Measurements from ENCODE around the gene DPP7.

The DPP7 gene

GRCh38 chr9:137082222-137082924 lies 32.2 kb downstream of the DPP7 start:
- peaks cover 40% of the 10 kb centered on the region for H3K36me3 Mint-ChIP-seq (ENCODE audit: low read depth)
- no peak overlapping the region for H3K27ac Mint-ChIP-seq
- peaks cover 24% of the 10 kb centered on the region for H3K4me1 Mint-ChIP-seq (ENCODE audit: low read depth)
- no peak overlapping the region for H3K4me3 Mint-ChIP-seq
- no peaks in the 10 kb centered on the region for H3K9me3 Mint-ChIP-seq
- no peaks in the 10 kb centered on the region for H3K27me3 Mint-ChIP-seq
- DNase-seq = no peak

DNA sequence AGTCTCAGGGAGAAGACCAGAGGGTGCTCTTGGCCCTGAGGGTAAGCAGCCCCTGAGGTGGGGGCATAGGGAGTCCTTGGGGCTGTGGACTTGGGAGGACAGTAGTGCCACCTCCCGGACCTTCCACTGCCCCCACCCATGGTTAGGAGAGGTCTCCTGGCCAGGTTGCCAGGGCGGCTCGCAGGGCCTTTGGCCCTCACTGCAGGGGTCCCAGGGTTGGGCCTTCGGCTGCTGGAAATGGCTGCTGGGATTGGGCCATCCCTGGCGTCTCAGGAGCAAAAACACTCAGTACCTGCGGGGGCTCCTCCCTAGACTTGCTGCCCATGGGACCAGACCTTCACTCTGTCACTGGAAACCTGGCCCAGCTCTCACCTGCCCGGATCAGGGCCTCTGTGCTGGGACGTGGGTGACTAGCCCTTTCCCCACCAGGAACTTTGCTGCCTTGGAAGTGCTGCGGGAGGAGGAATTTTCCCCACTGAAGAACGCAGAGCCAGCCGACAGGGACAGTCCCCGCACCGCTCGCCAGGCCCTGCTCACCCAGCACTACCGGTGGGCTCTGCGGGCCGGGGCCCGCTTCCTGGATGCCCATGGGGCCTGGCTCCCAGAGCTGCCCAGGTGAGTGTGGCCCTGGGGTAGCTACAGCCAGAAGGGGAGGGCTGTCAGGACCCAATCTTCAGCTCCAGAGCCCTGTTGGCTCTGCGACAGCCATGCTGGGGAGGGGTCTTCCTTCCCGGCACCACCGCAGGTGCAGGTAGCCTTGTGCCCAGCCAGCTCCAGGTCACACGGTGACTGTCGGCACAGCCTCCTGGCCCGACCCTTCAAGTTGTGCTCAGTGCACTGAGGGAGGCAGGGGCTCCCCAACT lies 34.0 kb downstream of the DPP7 start:
- Mint-ChIP-seq H3K4me3 (no peak overlapping the region), H3K27me3 (no peaks in the 10 kb centered on the region), H3K4me1 (ENCODE audit: low read depth) (peaks cover 20% of the 10 kb centered on the region), H3K27ac (no peak overlapping the region), H3K9me3 (no peaks in the 10 kb centered on the region), H3K36me3 (ENCODE audit: low read depth) (peaks cover 35% of the 10 kb centered on the region)
- DNase-seq = no peak

GRCh38 chr9:137079401-137079787 lies 35.1 kb downstream of the DPP7 start:
- Mint-ChIP-seq H3K4me1 (ENCODE audit: low read depth) (peaks cover 11% of the 10 kb centered on the region), H3K27me3 (no peaks in the 10 kb centered on the region), H3K9me3 (no peaks in the 10 kb centered on the region), H3K4me3 (no peak overlapping the region), H3K27ac (no peak overlapping the region), H3K36me3 (ENCODE audit: low read depth) (peaks cover 33% of the 10 kb centered on the region)
- DNase-seq = no peak

GRCh38 chr9:137078701-137079400 lies 35.7 kb downstream of the DPP7 start:
- DNase-seq = no peak
- Mint-ChIP-seq H3K4me1 (ENCODE audit: low read depth) (peaks cover 9% of the 10 kb centered on the region), H3K9me3 (no peaks in the 10 kb centered on the region), H3K27ac (no peak overlapping the region), H3K27me3 (no peaks in the 10 kb centered on the region), H3K36me3 (ENCODE audit: low read depth) (peaks cover 33% of the 10 kb centered on the region), H3K4me3 (peak overlapping the region; percentile 77)

DNA sequence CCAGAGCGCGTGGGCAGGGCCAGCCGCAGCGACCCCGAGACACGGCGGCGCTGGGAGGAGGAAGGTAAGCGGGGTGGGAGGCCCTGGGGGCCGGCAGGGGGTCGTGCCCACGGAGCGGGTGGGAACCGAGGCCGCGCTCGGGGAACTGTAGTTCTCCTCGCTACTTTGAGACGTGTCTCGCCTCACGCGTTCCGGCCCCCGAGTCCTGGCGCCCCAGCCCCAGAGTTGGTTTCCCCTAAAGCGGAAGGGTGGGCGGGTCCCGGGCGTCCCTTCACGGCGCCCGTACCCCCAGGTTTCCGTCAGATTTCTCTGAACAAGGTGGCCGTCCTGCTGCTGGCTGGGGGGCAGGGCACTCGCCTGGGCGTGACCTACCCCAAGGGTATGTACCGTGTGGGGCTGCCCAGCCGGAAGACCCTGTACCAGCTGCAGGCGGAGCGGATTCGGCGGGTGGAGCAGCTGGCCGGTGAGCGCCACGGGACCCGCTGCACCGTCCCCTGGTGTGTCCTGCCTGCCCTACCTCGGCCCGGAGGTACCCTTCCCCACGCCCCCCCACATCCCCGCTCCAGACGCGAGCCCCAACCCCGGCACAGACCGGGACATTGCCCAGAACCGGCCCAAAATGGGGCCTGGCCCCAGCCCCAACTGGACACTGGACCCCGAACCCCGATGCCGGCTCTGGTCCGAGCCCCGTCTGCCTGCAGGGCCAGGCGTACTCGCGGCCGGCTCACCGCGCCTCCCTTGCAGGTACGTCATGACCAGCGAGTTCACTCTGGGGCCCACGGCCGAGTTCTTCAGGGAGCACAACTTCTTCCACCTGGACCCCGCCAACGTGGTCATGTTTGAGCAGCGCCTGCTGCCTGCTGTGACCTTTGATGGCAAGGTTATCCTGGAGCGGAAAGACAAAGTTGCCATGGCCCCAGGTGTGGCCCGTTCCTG lies 36.5 kb downstream of the DPP7 start:
- no peaks in the 10 kb centered on the region for H3K27me3 Mint-ChIP-seq
- H3K4me1 Mint-ChIP-seq (ENCODE audit: low read depth) = peaks cover 3% of the 10 kb centered on the region
- peak; percentile 66 for DNase-seq
- H3K36me3 Mint-ChIP-seq (ENCODE audit: low read depth) = peaks cover 26% of the 10 kb centered on the region
- H3K9me3 Mint-ChIP-seq = no peaks in the 10 kb centered on the region
- peak overlapping the region; percentile 77 for H3K4me3 Mint-ChIP-seq
- H3K27ac Mint-ChIP-seq = no peak overlapping the region

GRCh38 chr9:137077010-137077747 lies 37.4 kb downstream of the DPP7 start, which contains the start of gene UAP1L1:
Gene UAP1L1 (plus strand): TSS chr9:137077517. CDS start chr9:137077533, 16 bp downstream.
- Mint-ChIP-seq H3K4me3 (peak within 1 kb of the TSS; percentile 77), H3K36me3 (ENCODE audit: low read depth) (peaks cover 20% of the 10 kb centered on the region), H3K27me3 (no peaks in the 10 kb centered on the region), H3K27ac (no peak within 1 kb of the TSS), H3K4me1 (ENCODE audit: low read depth) (peaks cover 3% of the 10 kb centered on the region), H3K9me3 (no peaks in the 10 kb centered on the region)
- DNase-seq = peak; percentile 78

- Mint-ChIP-seq H3K4me3 (peak overlapping the region; percentile 62), H3K27ac (no peak overlapping the region), H3K4me1 (ENCODE audit: low read depth) (peaks cover 3% of the 10 kb centered on the region), H3K36me3 (ENCODE audit: low read depth) (peaks cover 14% of the 10 kb centered on the region), H3K27me3 (no peaks in the 10 kb centered on the region), H3K9me3 (no peaks in the 10 kb centered on the region)
- DNase-seq = no peak
Observed at GRCh38 chr9:137076636-137077009, 37.9 kb downstream of the DPP7 start.

DNA sequence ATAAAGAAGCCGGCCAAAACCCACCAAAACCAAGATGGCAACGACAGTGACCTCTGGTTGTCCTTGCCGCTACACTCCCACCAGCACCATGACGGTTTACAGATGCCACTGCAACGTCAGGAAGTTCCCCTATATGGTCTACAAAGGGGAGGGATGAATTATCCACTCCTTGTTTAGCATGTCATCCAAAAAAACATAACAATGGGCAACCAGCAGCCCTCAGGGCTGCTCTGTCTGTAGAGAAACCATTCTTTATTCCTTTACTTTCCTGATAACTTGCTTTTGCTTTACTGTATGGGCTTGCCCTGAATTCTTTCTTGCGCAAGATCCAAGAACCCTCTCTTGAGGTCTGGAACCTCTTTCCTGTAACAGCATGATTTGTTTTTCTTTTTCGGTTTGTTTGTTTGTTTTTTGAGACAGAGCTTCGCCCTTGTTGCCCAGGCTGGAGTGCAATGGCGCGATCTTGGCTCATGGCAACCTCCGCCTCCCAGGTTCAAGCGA lies 39.2 kb downstream of the DPP7 start:
- no peak overlapping the region for H3K4me3 Mint-ChIP-seq
- H3K27me3 Mint-ChIP-seq = no peaks in the 10 kb centered on the region
- no peak for DNase-seq
- no peaks in the 10 kb centered on the region for H3K9me3 Mint-ChIP-seq
- peaks cover 12% of the 10 kb centered on the region for H3K36me3 Mint-ChIP-seq (ENCODE audit: low read depth)
- no peak overlapping the region for H3K27ac Mint-ChIP-seq
- H3K4me1 Mint-ChIP-seq (ENCODE audit: low read depth) = peaks cover 12% of the 10 kb centered on the region

GRCh38 chr9:137074657-137075274 lies 39.8 kb downstream of the DPP7 start:
- Mint-ChIP-seq H3K4me3 (no peak overlapping the region), H3K27ac (no peak overlapping the region)

DNA sequence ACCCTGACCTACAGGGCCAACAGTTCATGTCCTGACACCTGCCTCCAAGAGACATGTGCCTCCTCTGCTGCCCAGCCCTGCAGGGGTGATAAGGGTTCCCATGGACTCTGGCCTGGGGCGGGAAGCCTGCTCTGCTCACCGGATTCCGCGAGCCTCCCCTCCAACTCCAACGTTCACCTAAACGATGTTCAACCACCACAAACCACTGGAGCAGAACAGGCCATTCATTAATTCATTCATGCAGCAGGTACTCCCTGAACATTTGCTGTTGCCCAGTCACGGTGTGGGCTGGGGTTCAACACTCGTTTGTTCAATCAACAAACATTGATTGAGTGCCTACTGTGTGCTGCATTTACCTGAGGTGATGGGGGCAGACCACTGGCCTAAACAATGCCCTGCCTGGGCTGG lies 40.5 kb downstream of the DPP7 start:
- Mint-ChIP-seq H3K27me3 (no peaks in the 10 kb centered on the region), H3K4me3 (no peak overlapping the region), H3K4me1 (ENCODE audit: low read depth) (peaks cover 12% of the 10 kb centered on the region), H3K27ac (no peak overlapping the region), H3K9me3 (no peaks in the 10 kb centered on the region), H3K36me3 (ENCODE audit: low read depth) (no peaks in the 10 kb centered on the region)
- no peak for DNase-seq

More at GRCh38 chr9:137074657-137075274, 39.8 kb downstream of the DPP7 start:
- Mint-ChIP-seq H3K27me3 (no peaks in the 10 kb centered on the region), H3K36me3 (ENCODE audit: low read depth) (peaks cover 7% of the 10 kb centered on the region), H3K4me1 (ENCODE audit: low read depth) (peaks cover 12% of the 10 kb centered on the region), H3K9me3 (no peaks in the 10 kb centered on the region)
- no peak for DNase-seq

- H3K27ac Mint-ChIP-seq = peak overlapping the region; percentile 66
- peaks cover 14% of the 10 kb centered on the region for H3K4me1 Mint-ChIP-seq (ENCODE audit: low read depth)
- peak overlapping the region; percentile 72 for H3K4me3 Mint-ChIP-seq
- H3K36me3 Mint-ChIP-seq (ENCODE audit: low read depth) = no peaks in the 10 kb centered on the region
- H3K9me3 Mint-ChIP-seq = no peaks in the 10 kb centered on the region
- DNase-seq = no peak
- H3K27me3 Mint-ChIP-seq = peaks cover 6% of the 10 kb centered on the region
Observed at GRCh38 chr9:137071282-137071681, 43.3 kb downstream of the DPP7 start.

- H3K27me3 Mint-ChIP-seq = peaks cover 6% of the 10 kb centered on the region
- H3K4me1 Mint-ChIP-seq (ENCODE audit: low read depth) = peaks cover 14% of the 10 kb centered on the region
- no peak for DNase-seq
- peak overlapping the region; percentile 66 for H3K27ac Mint-ChIP-seq
- peak overlapping the region; percentile 72 for H3K4me3 Mint-ChIP-seq
- H3K9me3 Mint-ChIP-seq = no peaks in the 10 kb centered on the region
- no peaks in the 10 kb centered on the region for H3K36me3 Mint-ChIP-seq (ENCODE audit: low read depth)
Observed at GRCh38 chr9:137070906-137071275, 43.6 kb downstream of the DPP7 start.
